A172 (cell line): ENCODE results near the gene SLFN12L. TPM values are rescaled to one million over a fixed set of nuclear protein-coding genes. Genes with fewer than 3 reads are reported as not detected.
"Not testable (repeated sequence)": the region's sequence is repeated elsewhere in the genome, so short reads cannot be mapped to it uniquely, and the experiment has no call there.

Experiments
- DNase-seq: peaks from one replicate; pipeline ENCODE4 v3.0.0-alpha.2; 2015; ENCODE audit warnings: low spot score
- total RNA-seq: library from RNA; depleted of rRNA; stranded (reverse); fragments of >200 nt; shearing (Covaris generic); gene quantifications from 2 replicates; pipeline ENCODE4 v1.2.3, GENCODE V29; 2014

Gene SLFN12L
- total RNA-seq, 1 experiment from 2014 or later = not detected

DNA sequence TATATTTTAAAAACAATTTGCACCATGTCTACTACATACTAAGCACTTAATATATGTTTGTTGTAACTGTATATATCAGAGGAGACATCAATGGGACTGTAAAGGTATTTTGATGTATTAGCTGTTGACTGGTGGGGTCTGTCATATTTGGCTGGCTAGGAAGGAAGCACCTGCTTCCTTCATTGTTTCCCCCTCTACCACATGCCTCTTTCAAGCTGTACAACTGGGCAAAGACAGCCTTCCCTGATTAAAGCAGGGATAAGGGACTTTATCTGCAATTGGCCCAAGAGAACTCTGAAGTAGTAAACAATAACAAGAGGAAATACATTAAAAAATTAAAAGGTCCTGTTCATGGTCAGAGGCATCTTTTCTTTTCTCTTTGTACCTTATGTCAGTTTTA is 5.5 kb upstream of the SLFN12L start:
- DNase-seq = no peak

DNA sequence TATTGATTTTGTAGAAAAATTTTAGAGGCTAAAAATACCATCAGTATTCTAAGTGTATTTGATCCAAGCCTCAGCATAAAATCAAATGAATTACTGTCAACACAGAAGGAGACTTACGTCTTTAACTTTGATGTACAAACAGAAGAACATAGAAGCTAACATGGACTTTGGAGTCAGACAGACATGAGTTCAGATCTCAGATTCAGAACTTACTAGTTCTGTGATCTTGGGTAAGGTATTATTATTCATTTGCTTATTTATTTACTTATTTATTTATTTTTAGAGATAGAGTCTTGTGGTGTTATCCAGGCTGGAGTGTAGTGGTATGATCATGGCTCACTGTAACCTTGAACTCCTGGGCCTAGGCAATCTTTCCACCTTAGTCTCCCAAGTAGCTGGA is 4.0 kb upstream of the SLFN12L start:
- no peak for DNase-seq

DNA sequence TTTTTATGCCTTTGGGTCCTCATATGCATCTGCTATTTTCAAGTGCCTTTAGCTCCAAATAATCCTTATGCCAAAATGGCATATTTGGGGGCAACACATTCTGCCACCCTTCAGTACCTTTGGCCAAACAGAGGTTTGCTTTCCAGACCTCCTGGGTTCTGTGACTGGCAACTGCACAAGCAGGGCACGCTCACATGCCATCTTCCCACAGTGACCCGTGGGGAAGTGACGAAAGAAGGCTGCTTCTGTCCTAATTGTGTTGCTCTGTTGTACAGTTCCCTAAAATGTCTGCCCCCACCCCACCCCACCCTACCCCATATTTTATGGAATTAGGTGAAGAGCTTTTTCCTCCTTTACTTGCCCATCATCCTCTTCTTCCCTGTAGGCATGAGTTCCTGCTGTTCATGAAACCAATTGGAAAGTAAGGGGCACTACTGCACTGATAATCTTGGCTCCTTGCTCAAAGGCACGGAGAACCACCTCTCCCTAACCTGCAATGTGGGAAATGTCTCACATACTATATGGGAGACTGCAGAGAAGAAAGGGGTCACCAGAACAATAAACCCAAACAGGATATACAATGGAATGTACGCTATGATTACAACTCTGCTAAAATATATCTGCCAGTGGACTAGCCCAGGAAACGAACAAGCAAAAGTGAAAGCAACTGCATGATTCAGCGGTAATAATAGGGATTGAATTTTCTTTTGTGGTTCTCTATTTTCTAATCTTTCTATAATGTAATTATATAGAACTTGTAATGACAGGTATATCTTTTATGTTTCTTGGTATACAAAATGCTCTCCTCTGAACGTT is 3.3 kb upstream of the SLFN12L start:
- peak; percentile 59 for DNase-seq

DNA sequence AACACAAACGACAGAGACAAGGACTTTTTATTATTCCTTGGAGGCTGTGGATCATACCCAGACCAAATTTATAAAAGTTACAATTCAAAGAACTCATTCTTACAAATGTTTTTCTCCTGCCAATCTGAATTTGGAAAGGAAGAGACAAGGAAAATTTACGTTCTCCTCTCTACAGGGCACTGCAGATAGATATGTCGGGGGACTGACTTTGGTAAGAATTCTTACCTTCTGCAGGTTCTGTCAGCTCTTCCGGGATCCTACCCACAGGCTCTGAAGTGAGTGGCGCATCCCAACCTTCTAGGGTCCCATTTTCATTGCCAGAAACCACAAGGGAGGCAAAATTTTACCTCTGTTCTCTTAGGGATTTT is 2.2 kb upstream of the SLFN12L start:
- no peak for DNase-seq

DNA sequence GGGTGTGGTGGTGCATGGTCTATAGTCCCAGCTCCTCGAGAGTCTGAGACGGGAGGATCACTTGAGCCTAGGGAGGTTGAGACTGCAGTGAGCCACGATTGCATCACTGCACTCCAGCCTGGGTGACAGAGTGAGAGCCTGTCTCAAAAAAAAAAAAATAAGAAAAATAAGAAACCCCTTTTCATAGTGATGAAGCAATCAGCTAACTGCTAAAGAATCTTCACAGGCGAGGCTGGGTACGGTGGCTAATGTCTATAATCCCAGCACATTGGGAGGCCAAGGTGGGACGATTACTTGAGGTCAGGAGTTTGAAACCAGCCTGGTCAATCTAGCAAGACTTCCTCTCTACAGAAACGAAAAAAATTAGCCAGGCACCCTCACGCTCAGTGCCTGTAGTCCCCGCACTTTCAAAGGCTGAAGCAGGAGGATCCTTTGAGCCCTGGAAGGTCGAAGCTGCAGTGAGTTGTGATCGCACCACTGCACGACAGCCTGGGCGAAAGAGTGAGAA is 760 bp downstream of the SLFN12L start:
- DNase-seq = no peak

DNA sequence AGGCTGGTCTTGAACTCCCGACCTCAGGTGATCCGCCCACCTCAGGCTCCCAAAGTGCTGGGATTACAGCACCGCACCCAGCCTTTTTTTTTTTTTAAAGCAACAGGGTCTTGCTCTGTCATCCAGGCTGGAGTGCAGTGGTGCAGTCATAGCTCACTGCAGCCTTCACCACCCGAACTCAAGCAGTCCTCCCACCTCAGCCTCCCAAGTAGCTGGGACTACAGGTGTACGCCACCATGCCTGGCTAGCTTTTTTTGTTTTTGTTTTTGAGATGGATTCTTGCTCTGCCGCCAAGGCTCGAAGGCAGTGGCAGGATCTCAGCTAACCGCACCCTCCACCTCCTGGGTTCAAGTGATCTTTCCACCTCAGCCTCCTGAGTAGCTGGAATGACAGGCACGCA is 2.1 kb downstream of the SLFN12L start:
- DNase-seq = not testable (repeated sequence)

DNA sequence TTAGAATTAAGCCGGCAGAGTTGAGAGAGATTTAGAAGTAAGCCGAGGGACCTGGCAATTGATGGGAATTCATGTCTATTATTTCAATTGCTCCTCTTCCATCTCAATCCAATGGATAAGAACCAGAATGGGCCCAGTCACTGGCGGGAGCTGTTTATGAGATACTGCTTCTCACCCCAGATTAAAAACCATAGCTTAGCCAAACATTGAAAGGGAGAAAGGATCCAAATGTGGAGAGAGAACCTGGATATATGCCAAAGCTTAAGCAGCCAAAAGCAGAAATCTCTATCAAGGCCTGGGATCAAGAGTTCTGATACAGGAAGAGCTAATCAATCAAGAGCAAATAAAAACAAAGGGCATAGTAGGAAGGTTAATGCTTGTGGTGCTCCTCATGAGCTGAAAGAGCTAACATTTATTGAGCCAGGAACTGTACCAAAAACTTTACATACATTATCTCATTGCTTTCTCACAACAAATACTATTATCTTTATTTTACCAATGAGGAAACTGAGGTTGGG is 2.8 kb downstream of the SLFN12L start:
- DNase-seq = no peak

DNA sequence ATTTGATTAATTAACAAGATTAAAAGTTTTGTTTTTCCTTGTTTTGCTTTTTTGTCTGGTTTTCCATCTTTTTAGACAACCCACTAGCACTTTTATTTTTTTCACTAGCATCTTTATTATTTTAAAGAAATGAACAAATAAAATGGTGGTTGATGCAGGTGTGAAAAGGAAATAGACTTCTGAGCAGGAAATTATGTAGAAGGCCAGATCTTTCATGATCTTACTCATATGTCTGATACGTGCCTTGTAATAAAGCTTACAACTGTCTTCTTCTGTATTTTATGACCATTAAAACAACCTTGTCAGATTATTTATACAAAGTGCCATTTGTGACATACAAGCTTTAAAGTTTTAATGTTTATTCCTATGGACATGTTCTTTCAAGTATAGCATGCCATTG is 6.3 kb downstream of the SLFN12L start:
- DNase-seq = no peak

DNA sequence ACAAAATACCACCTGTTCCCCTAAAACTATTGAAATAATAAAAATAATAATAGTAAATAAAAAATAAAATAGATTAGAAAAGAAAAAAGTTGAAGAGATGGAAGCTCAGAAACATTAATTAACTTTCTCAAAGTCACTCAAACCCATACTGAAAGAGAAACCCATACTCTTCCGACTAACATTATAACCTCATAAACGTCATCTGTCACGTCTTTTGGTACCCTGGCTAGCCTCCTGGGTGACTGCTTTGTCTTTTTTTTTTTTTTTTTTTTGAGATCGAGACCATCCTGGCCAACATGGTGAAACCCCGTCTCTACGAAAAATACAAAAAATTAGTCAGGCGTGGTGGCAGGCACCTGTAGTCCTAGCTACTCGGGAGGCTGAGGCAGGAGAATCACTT is 7.6 kb downstream of the SLFN12L start:
- no peak for DNase-seq

DNA sequence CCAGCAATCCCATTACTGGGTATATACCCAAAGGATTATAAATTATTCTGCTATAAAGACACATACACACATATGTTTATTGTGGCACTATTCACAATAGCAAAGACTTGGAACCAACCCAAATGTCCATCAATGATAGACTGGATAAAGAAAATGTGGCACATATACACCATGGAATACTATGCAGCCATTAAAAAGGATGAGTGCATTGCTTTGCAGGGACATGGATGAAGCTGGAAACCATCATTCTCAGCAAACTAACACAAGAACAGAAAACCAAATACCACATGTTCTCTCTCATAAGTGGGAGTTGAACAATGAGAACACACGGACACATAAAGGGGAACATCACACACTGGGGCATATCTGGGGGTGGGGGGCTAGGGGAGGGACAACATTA is 8.2 kb downstream of the SLFN12L start:
- DNase-seq = not testable (repeated sequence)

DNA sequence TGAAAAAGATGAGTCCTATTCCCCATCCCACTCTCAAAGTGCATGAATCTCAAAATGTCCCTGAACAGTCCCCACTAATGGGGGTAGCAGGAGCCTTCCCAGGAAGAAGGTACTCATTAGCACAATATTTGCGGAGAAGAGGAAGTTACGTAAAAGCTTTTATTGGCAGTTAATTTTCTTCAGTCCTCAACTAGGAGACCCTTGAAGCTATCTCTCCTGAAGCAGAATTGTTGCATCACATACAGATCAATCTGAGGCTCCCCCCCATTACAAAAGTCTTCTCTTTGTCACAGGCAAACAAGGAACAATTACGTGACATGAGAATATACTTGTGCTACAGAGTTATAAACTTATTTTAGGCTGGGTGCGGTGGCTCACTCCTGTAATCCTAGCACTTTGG is 14.2 kb downstream of the SLFN12L start:
- no peak for DNase-seq

DNA sequence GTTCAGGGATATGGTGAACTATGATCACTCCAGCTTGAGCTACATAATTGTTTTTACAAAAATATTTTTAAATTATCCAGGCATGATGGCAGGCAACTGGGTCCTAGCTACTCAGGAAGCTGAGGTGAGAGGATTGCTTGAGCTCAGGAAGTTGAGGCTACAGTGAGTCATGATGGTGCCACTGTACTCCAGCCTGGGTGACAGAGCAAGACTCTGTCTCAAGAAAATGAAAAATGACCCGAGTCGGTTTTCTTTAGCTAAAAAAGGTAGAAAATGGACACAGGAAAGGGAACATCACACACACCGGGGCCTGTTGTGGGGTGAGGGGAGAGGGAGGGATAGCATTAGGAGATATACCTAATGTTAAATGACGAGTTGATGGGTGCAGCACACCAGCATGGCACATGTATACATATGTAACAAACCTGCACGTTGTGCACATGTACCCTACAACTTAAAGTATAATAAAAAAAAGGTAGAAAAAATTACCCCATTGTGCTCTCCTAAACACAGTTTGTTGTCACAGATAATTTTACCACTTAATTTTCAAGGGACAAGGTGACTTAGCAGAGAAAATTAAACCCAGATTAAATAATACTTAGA is 15.7 kb downstream of the SLFN12L start:
- DNase-seq = peak; percentile 61

DNA sequence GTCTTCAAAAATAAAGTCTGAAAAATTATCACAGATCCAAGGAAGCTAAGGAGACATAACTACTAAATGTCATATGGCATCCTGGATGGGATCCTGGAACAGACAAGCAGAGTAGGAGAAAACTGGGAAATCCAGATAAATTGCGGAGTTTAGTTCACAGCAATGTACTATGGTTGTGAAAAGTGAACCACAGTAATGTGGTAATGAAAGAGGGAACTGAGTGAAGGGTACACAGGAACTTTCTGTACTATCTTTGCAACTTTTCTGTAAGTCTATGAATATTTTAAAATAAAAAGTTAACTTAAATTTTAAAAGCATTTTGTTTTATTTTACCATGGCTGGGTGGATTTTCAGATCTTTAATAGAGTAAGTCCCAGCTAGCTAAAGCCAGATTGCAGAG is 16.3 kb downstream of the SLFN12L start:
- no peak for DNase-seq

DNA sequence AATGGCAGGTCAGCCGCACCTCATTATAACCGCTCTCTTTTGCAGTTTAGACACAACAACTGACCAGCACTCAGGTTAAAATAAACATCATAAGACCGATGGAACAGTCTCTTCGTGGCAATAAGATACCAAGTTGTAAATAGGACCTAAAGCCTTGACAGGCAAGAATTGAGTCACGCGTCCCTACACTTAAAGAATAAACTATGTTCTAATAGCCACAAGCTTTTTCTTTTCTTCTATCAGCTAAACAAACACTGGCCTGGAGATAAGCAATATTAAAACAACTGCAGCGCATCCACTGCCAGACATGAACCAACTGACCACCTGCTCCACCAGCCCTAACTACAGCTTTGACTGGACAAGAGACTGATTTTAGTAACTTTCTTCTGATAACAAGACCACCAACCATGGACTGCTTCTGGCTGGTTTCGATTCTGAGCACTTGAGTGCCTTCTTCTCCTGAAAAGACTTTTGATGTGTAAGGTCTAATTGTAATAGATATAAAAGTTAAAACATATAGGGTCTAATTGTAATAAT is 17.5 kb downstream of the SLFN12L start:
- no peak for DNase-seq

DNA sequence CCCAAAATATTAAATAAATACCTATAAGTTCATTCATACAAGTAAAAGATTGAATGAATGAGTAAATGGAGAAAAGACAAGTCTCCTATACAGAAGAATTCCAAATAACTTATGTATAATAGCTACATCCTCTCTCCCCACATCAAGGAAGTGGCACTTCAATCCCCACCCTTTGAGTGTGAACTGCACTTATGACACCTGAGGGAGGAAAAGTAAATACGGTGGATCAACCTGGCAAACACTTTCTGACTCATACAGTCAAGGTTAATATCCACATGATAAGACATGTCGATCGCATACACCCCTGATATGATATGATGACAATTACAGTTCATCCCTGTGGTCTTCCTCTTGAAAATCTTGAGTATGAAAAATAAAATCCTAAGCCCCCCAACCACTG is 18.0 kb downstream of the SLFN12L start:
- DNase-seq = no peak

DNA sequence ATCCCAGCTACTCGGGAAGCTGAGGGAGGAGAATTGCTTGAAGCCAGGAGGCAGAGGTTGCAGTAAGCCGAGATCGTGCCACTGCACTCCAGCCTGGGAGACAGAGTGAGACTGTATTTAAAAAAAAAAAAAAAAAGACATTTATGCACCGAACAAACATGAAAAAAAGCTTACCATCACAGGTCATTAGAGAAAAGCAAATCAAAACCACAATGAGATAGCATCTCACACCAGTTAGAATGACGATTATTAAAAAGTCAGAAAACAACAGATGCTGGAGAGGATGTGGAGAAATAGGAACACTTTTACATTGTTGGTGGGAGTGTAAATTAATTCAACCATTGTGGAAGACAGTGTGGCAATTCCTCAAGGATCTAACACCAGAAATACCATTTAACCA is 19.0 kb downstream of the SLFN12L start:
- DNase-seq = not testable (repeated sequence)

DNA sequence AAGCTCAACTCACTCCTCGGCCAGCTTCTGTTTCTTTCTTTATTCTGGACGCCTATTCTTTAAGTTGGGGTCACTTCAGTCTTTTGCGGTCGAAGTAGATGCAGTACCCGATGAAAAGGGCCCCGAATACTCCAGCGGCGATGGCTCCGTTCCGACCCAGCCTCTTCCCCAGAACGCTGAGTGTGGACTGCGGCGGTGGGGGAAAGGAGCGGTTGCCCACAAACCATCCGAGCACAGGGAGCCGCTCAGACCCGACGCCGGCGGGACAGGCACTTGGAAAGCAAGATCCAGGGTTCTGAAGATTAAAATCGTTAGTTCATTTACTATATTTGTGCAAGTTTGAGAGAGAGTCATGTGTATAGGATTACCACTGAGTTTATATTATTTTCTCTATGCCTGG is 22.5 kb downstream of the SLFN12L start:
- DNase-seq = no peak

DNA sequence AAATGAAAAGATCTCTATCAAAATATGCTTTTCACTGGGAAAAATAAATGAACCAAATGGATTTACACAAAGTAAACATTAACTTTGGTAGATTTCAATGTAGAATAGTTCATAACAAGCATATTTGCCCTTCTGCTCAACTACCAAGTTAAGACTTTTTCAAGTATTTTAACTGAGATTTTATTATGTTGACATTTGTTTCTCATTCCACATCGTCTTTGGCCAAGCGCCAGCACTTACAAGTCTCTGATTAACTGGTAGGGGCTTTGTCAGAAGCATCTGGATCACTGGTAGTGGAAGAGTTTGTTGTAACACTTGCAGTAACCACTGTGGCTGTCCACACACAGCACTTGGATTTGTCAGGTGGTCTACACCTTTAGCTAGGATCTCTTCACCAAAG is 22.9 kb downstream of the SLFN12L start:
- no peak for DNase-seq

DNA sequence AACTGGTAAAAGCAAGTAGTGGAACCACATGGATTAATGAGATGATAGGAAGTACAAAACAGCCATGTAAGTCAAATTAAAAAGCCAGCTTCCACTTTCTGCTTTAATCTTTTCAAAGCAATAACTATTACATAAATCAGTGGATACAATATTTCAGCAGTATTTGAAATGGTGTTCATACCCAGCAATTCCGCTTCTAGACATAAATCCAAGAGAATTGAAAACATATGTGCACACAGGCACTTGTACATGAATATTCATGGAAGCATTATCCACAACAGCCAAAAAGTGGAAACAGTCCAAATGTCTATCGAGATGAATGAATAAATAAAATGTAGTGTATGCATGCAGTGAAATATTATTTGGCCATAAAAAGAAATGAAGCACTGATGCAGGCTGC is 27.4 kb downstream of the SLFN12L start:
- DNase-seq = no peak

DNA sequence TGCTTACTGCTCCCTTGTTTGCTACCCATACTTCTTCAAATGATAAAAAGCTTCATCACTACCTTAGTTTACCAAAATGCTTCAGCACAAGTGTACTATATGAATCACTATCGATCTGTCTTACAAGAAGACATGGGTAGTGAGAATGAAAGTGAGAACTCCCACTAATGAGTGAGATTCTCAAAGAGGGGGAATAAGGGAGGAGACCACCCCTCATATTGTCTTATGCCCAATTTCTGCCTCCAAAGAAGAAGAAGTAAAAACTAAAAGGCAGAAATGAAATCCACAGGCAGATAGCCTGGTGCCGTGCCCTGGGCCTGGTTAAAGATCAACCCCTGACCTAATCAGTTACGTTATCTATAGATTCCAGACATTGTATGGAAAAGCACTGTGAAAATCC is 29.8 kb downstream of the SLFN12L start:
- DNase-seq = not testable (repeated sequence)

DNA sequence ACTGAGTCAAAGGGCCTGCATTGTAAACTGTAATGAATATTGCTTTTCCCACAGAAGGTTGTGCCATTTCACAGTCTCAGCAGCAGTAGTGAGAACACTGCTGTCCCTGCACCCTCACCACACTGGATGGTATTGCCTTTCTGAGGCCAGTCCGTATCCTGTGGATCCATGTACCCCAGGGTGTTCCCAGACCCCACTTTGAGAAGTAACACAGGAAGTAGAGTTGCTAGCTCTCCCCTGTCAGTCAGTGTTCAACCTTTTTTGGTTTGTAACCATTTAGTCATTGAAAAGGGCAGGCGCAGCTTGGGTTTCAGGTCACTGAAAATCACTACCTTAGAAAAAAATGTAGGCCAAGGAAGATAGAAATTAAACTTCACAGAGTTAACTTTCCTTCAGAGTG is 37.9 kb downstream of the SLFN12L start:
- DNase-seq = no peak

DNA sequence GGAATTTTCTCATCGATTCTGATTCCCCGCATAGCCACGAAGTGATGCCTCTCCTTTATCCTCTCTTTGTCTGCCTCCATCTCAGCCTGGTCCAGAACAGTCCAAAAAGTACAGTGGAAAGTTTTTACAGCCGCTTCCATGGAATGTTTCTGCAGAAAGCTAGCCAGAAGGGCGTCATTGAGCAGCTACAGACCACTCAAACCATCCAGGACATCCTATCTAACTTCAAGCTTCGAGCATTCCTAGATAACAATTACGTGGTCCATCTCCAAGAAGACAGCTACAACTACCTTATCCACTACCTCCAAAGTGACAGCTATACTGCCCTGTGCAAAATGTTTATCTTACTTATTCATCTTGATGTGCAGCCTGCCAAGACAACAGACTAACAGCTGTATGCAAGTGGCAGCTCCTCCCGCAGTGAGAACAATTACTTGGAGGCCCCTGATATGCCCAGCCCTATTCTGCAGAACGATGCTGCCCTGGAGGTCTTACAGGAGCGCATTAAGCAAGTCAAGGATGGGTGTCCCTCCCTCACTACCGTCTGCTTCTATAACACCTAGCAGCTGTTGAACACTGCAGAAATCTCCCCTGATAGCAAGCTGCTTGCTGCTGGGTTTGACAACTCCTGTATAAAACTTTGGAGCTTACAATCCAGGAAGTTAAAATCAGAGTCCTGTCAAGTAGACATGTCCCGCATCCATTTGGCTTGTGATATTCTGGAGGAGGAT is 38.9 kb downstream of the SLFN12L start:
- no peak for DNase-seq
